HepG2 (cell line): Measurements from ENCODE around the gene FAM114A1. TPM values are rescaled to one million over a fixed set of nuclear protein-coding genes. Genes with fewer than 3 reads are reported as not detected.

Source experiments
- CENPT ChIP-seq: sonication (generic); formaldehyde crosslinking; IDR thresholded peaks from 2 replicates; pipeline ENCODE4 v1.8.0; 2022; ENCODE audit warnings: low read depth, mild to moderate bottlenecking, moderate library complexity, missing genetic modification reagents
- ETS1 ChIP-seq: sonication (generic); formaldehyde crosslinking; IDR thresholded peaks from 2 replicates; pipeline ENCODE4 v1.4.0; 2020; ENCODE audit warnings: missing genetic modification reagents
- EZH2 ChIP-seq: conservative IDR thresholded peaks from 2 replicates; pipeline ENCODE4 v1.6.1; 2012; ENCODE audit warnings: mild to moderate bottlenecking, low read depth, low read length, moderate library complexity
- GATAD2A ChIP-seq: IDR thresholded peaks from 2 replicates; pipeline ENCODE4 v1.6.1; 2016
- JARID2 ChIP-seq: sonication (generic); formaldehyde crosslinking; IDR thresholded peaks from 2 replicates; pipeline ENCODE4 v1.8.1; 2023; ENCODE audit warnings: missing genetic modification reagents, inconsistent platforms; ENCODE audit not compliant: insufficient replicate concordance
- KDM5B ChIP-seq: sonication (generic); formaldehyde crosslinking; IDR thresholded peaks from 2 replicates; pipeline ENCODE4 v1.4.0; 2020; ENCODE audit warnings: missing genetic modification reagents, mild to moderate bottlenecking, borderline replicate concordance
- NBN ChIP-seq: fragments of 450-650 bp; conservative IDR thresholded peaks from 2 replicates; pipeline ENCODE4 v1.6.1; 2017
- RARA ChIP-seq: IDR thresholded peaks from 2 replicates; pipeline ENCODE4 v1.6.1; 2016; ENCODE audit warnings: missing genetic modification reagents, missing compliant biosample characterization
- RFXANK ChIP-seq: IDR thresholded peaks from 2 replicates; pipeline ENCODE4 v1.6.1; 2016
- SMARCC2 ChIP-seq: fragments of 450-650 bp; IDR thresholded peaks from 2 replicates; pipeline ENCODE4 v1.6.1; 2017; ENCODE audit warnings: antibody characterized with exemption, mild to moderate bottlenecking
- STAG1 ChIP-seq: sonication (generic); formaldehyde crosslinking; IDR thresholded peaks from 2 replicates; pipeline ENCODE4 v1.4.0; 2020; ENCODE audit warnings: missing genetic modification reagents
- TRIM24 ChIP-seq: sonication (generic); formaldehyde crosslinking; IDR thresholded peaks from 2 replicates; pipeline ENCODE4 v1.8.0; 2022; ENCODE audit warnings: mild to moderate bottlenecking, missing genetic modification reagents
- ZKSCAN8 ChIP-seq: IDR thresholded peaks from 2 replicates; pipeline ENCODE4 v1.6.1; 2016; ENCODE audit warnings: borderline replicate concordance, missing genetic modification reagents, missing compliant biosample characterization
- ZNF205 ChIP-seq: IDR thresholded peaks from 2 replicates; pipeline ENCODE4 v1.6.1; 2018; ENCODE audit warnings: missing biosample characterization, missing genetic modification reagents
- ZNF572 ChIP-seq: sonication (generic); formaldehyde crosslinking; IDR thresholded peaks from 2 replicates; pipeline ENCODE4 v1.5.1; 2020; ENCODE audit warnings: mild to moderate bottlenecking, missing genetic modification reagents
- ZNF670 ChIP-seq: sonication (generic); formaldehyde crosslinking; IDR thresholded peaks from 2 replicates; pipeline ENCODE4 v1.8.0; 2022; ENCODE audit warnings: mild to moderate bottlenecking, missing genetic modification reagents, borderline replicate concordance
- ZNF841 ChIP-seq: sonication (generic); formaldehyde crosslinking; IDR thresholded peaks from 2 replicates; pipeline ENCODE4 v1.8.1; 2023; ENCODE audit warnings: missing genetic modification reagents, borderline replicate concordance
- ZSCAN31 ChIP-seq: sonication (generic); formaldehyde crosslinking; IDR thresholded peaks from 2 replicates; pipeline ENCODE4 v1.5.0; 2020; ENCODE audit warnings: low read depth, mild to moderate bottlenecking, missing genetic modification reagents
- polyA plus RNA-seq, 8 experiments: library from polyadenylated mRNA; depleted of rRNA in 3 of 8; stranded (reverse) in 7 of 8; unstranded in 1 of 8; fragments of >200 nt; fragmentation: Illumina TruSeq in 4 of 8; extraction: Trizol in 4 of 8; gene quantifications; 2 replicates each; pipeline versions ENCODE4 v1.2.1 to v1.2.3, GENCODE V29; 2011 to 2016; ENCODE audit warnings: low read depth in 4 of 8, missing spikeins in 1 of 8, mixed read lengths in 1 of 8; ENCODE audit not compliant: insufficient read depth in 1 of 8
- total RNA-seq, 5 experiments: library from RNA; depleted of rRNA; stranded (reverse); fragments of >200 nt; fragmentation: Illumina TruSeq; extraction: Trizol; gene quantifications; 2 replicates each; pipeline ENCODE4 v1.2.3, GENCODE V29; 2016; ENCODE audit warnings: low read depth in 1 of 5
- TF ChIP-seq, protein P1 (sequence below): IDR thresholded peaks from 2 replicates; pipeline ENCODE4 v1.6.1; 2016
- TF ChIP-seq, protein P2 (sequence below): sonication (generic); formaldehyde crosslinking; IDR thresholded peaks from 2 replicates; pipeline ENCODE4 v1.5.0; 2020; ENCODE audit warnings: mild to moderate bottlenecking, low read depth, missing genetic modification reagents, borderline replicate concordance
- TF ChIP-seq, protein P3 (sequence below): sonication (generic); formaldehyde crosslinking; IDR thresholded peaks from 2 replicates; pipeline ENCODE4 v1.9.0; 2021; ENCODE audit warnings: mild to moderate bottlenecking, missing genetic modification reagents
- TF ChIP-seq, protein P4 (sequence below): sonication (generic); formaldehyde crosslinking; IDR thresholded peaks from 2 replicates; pipeline ENCODE4 v1.9.0; 2022; ENCODE audit warnings: missing genetic modification reagents, mild to moderate bottlenecking, borderline replicate concordance

Gene FAM114A1
- total and polyA plus RNA-seq, 2 of the 13 experiments (the other 11 are each of a cell fraction or from before 2014, with no cell fraction given), result 61.0 to 76.9 TPM

GRCh38 chr4:38872620-38873019, 5.0 kb downstream of the FAM114A1 start (continued):
- TF ChIP-seq, protein P1, sequence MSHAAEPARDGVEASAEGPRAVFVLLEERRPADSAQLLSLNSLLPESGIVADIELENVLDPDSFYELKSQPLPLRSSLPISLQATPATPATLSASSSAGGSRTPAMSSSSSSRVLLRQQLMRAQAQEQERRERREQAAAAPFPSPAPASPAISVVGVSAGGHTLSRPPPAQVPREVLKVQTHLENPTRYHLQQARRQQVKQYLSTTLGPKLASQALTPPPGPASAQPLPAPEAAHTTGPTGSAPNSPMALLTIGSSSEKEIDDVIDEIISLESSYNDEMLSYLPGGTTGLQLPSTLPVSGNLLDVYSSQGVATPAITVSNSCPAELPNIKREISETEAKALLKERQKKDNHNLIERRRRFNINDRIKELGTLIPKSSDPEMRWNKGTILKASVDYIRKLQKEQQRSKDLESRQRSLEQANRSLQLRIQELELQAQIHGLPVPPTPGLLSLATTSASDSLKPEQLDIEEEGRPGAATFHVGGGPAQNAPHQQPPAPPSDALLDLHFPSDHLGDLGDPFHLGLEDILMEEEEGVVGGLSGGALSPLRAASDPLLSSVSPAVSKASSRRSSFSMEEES (CRISPR knock-in tag), result no peak
- no peak for TF ChIP-seq CENPT (CRISPR knock-in tag)
- TF ChIP-seq SMARCC2, result no peak
- TF ChIP-seq, protein P2, sequence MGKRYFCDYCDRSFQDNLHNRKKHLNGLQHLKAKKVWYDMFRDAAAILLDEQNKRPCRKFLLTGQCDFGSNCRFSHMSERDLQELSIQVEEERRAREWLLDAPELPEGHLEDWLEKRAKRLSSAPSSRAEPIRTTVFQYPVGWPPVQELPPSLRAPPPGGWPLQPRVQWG (CRISPR knock-in tag), result no peak
- TF ChIP-seq STAG1, result no peak
- TF ChIP-seq ZNF572, result no peak
- no peak for TF ChIP-seq ZNF670 (CRISPR knock-in tag)
- TF ChIP-seq RARA (CRISPR knock-in tag), result 0 out of 2 replicates have a peak, but pooled peaks have one; percentile 10
- TF ChIP-seq ZNF841, result no peak
- no peak for TF ChIP-seq NBN
- TF ChIP-seq, protein P3, sequence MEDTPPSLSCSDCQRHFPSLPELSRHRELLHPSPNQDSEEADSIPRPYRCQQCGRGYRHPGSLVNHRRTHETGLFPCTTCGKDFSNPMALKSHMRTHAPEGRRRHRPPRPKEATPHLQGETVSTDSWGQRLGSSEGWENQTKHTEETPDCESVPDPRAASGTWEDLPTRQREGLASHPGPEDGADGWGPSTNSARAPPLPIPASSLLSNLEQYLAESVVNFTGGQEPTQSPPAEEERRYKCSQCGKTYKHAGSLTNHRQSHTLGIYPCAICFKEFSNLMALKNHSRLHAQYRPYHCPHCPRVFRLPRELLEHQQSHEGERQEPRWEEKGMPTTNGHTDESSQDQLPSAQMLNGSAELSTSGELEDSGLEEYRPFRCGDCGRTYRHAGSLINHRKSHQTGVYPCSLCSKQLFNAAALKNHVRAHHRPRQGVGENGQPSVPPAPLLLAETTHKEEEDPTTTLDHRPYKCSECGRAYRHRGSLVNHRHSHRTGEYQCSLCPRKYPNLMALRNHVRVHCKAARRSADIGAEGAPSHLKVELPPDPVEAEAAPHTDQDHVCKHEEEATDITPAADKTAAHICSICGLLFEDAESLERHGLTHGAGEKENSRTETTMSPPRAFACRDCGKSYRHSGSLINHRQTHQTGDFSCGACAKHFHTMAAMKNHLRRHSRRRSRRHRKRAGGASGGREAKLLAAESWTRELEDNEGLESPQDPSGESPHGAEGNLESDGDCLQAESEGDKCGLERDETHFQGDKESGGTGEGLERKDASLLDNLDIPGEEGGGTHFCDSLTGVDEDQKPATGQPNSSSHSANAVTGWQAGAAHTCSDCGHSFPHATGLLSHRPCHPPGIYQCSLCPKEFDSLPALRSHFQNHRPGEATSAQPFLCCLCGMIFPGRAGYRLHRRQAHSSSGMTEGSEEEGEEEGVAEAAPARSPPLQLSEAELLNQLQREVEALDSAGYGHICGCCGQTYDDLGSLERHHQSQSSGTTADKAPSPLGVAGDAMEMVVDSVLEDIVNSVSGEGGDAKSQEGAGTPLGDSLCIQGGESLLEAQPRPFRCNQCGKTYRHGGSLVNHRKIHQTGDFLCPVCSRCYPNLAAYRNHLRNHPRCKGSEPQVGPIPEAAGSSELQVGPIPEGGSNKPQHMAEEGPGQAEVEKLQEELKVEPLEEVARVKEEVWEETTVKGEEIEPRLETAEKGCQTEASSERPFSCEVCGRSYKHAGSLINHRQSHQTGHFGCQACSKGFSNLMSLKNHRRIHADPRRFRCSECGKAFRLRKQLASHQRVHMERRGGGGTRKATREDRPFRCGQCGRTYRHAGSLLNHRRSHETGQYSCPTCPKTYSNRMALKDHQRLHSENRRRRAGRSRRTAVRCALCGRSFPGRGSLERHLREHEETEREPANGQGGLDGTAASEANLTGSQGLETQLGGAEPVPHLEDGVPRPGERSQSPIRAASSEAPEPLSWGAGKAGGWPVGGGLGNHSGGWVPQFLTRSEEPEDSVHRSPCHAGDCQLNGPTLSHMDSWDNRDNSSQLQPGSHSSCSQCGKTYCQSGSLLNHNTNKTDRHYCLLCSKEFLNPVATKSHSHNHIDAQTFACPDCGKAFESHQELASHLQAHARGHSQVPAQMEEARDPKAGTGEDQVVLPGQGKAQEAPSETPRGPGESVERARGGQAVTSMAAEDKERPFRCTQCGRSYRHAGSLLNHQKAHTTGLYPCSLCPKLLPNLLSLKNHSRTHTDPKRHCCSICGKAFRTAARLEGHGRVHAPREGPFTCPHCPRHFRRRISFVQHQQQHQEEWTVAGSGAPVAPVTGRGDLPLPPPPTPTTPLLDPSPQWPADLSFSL (CRISPR knock-in tag), result no peak
- TF ChIP-seq TRIM24 (CRISPR knock-in tag), result no peak
- no peak for TF ChIP-seq EZH2
- no peak for TF ChIP-seq RFXANK (CRISPR knock-in tag)
- no peak for TF ChIP-seq KDM5B (CRISPR knock-in tag)
- TF ChIP-seq, protein P4, sequence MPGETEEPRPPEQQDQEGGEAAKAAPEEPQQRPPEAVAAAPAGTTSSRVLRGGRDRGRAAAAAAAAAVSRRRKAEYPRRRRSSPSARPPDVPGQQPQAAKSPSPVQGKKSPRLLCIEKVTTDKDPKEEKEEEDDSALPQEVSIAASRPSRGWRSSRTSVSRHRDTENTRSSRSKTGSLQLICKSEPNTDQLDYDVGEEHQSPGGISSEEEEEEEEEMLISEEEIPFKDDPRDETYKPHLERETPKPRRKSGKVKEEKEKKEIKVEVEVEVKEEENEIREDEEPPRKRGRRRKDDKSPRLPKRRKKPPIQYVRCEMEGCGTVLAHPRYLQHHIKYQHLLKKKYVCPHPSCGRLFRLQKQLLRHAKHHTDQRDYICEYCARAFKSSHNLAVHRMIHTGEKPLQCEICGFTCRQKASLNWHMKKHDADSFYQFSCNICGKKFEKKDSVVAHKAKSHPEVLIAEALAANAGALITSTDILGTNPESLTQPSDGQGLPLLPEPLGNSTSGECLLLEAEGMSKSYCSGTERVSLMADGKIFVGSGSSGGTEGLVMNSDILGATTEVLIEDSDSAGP (CRISPR knock-in tag), result no peak
- TF ChIP-seq ZSCAN31 (CRISPR knock-in tag), result no peak
- TF ChIP-seq ZNF205 (CRISPR knock-in tag), result no peak
- TF ChIP-seq ETS1 (CRISPR knock-in tag), result no peak
- no peak for TF ChIP-seq JARID2
- no peak for TF ChIP-seq ZKSCAN8 (CRISPR knock-in tag)
- peak; percentile 89 for TF ChIP-seq GATAD2A (CRISPR knock-in tag)
